Measurements from ENCODE around the gene ARSD.
"Not testable (repeated sequence)": the region's sequence is repeated elsewhere in the genome, so short reads cannot be mapped to it uniquely, and the experiment has no call there.

ARSD gene

DNA sequence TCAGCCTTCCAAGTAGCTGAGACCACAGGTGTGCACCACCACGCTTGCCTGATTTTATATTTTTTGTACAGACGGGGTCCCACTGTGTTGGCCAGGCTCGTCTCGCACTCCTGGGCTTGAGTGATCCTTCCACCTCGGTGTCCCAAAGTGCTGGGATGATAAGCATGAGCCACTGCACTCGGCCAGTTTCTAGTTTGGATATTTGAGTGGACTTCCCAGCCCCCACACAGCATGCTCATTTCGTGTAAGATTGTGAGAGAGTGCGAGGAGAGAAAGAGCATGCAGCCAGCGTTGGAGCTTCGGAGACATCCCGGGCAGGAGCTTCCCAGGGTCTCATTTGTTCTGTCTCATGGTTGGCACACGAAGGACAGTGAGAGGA lies 31.8 kb downstream of the ARSD start:
- no peak for TF ChIP-seq ZFX (IDR thresholded peaks at IDR 0.05)
- TF ChIP-seq, protein P1, sequence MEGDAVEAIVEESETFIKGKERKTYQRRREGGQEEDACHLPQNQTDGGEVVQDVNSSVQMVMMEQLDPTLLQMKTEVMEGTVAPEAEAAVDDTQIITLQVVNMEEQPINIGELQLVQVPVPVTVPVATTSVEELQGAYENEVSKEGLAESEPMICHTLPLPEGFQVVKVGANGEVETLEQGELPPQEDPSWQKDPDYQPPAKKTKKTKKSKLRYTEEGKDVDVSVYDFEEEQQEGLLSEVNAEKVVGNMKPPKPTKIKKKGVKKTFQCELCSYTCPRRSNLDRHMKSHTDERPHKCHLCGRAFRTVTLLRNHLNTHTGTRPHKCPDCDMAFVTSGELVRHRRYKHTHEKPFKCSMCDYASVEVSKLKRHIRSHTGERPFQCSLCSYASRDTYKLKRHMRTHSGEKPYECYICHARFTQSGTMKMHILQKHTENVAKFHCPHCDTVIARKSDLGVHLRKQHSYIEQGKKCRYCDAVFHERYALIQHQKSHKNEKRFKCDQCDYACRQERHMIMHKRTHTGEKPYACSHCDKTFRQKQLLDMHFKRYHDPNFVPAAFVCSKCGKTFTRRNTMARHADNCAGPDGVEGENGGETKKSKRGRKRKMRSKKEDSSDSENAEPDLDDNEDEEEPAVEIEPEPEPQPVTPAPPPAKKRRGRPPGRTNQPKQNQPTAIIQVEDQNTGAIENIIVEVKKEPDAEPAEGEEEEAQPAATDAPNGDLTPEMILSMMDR (conservative IDR thresholded peaks at IDR 0.05) = no peak
- peak overlapping the region; percentile 63 for H3K27ac ChIP-seq

DNA sequence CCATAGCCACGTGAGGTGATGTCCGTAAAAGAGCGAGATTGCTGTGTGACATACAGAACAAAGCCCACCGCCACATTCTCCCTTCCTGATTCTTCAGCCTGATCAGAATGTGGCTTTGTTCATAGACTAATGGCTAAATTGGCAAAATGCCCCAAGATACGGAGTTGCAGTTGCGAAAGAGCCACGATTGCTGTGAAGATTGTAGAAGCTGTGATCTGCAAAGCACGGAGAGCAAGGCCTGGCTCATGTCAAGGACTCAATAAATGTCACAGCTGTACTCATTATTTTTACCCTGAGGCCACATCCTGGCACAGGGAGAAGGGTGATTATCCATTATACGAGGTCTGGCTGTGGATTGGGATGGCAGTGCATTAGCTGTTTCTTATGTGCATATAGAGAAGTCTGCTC lies 34.2 kb downstream of the ARSD start:
- TF ChIP-seq, protein P1 (conservative IDR thresholded peaks at IDR 0.05) = no peak
- no peak for TF ChIP-seq ZFX (IDR thresholded peaks at IDR 0.05)
- no peak overlapping the region for H3K27ac ChIP-seq

DNA sequence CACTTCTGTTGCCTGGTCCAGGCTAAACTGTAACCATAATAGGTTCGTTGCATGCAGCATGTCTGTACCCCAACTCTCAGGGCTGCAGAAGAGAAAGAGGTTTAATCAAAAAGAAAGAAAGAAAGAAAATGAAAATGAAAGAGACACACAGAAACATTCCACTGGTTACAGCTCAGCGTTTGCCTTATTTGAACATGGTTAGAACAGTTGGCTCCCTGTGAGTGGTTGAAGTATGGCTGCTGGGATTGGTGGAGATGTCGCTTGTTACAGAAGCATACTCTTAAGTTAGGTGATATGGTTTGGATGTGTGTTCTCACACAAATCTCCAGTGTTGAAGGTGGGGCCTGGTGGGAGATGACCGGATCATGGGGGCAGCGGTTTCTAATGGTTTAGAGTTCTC lies 36.3 kb downstream of the ARSD start:
- TF ChIP-seq, protein P1 (conservative IDR thresholded peaks at IDR 0.05) = no peak
- TF ChIP-seq ZFX (IDR thresholded peaks at IDR 0.05) = no peak

DNA sequence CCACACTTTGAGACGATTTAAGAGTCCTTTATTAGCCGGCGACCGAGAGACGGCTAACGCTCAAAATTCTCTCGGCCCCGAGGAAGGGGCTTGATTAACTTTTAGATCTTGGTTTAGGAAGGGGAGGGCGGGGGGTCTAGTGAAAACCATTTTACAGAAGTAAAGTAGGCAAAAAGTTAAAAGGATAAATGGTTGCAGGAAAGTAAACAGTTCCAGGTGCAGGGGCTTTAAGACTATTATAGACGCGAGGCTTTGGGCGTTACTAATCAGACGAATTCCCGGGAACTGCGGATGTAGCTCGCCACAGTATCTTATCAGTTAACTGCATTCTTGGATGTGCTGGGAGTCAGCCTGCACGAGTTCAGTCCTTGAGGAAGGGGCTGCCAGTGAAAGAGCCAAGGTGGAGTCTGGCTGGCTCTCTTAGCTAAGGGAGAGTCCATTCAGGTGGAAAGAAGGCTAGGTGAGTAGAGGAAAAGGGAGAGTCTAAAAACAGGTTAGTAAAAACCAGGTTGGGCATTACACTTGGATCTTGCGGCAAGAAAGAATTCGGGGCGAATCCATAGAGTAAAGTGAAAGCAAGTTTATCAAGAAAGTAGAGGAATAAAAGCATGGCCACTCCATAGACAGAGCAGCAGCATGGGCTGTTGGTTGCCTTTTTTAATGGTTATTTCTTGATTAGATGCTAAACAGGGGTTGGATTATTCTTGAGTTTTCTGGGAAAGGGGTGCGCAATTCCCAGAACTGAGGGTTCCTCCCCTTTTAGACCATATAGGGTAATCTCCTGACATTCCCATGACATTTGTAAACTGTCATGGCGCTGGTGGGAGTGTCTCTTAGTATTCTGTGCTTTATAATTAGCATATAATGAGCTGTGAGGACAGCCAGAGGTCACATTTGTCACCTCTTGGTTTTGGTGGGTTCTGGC lies 38.3 kb downstream of the ARSD start:
- H3K27ac ChIP-seq = not testable (repeated sequence)

More for the DNA sequence above, 36.3 kb downstream of the ARSD start:
- no peak overlapping the region for H3K27ac ChIP-seq

DNA sequence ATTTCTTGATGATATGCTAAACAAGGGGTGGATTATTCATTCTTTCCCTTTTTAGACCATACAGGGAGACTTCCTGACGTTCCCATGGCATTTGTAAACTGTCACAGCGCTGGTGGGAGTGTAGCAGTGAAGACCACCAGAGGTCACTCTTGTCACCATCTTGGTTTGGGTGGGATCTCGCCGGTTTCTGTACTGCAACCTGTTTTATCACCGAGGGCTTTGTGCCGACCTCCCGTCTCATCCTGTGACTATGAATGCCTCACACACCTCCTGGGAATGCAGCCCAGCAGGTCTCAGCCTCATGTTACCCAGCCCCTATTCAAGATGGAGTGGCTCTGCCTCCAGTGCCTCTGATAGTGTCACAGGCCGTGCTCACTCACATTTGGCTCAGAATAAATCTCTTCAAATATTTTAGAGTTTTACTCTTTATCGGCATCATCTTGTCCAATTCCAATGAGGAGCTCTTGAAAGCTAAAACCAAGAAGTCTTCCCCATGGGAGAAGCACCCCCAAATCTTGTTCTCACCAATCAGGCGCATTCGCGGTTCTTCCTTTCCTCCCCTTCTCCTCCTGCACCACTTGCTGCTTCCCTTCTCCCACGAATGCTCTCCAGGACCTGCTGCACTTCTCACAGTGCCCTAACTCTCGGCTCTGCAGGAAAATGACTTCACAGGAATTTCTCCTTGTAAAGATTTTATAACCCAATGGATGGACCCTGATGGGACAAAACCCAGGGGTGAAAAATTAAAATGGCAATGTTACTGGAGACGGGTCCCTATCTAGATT lies 39.2 kb downstream of the ARSD start:
- TF ChIP-seq, protein P1 (conservative IDR thresholded peaks at IDR 0.05) = peak; percentile 18
- not testable (repeated sequence) for H3K27ac ChIP-seq

DNA sequence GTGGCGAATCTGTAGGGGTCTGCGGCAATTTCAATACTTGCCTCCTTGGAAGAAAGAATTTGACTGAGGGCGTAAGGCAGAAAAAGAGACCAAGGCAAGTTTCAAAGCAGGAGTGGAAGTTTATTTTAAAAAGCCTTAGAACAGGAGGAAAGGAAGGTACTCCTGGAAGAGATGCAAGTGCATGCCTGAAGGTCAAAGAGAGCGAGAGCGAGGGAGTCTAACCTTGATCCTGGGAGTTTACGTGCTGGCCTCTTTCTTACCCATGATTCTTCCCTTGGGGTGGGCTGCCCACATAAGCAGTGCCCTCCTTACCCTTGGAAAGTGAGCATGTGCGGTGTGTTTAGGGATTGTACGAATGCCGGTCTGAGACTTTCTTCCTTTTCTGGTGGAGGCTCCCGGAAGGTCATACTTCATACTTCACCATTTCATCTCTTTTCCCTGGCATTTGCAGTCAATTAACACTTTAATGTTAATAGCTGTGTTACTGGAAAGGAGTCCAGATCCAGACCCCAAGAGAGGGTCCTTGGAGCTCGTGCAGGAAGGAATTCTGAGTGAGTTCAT lies 40.0 kb downstream of the ARSD start:
- H3K27ac ChIP-seq = no peak overlapping the region
- TF ChIP-seq, protein P1 (conservative IDR thresholded peaks at IDR 0.05) = no peak
- TF ChIP-seq ZFX (IDR thresholded peaks at IDR 0.05) = no peak

DNA sequence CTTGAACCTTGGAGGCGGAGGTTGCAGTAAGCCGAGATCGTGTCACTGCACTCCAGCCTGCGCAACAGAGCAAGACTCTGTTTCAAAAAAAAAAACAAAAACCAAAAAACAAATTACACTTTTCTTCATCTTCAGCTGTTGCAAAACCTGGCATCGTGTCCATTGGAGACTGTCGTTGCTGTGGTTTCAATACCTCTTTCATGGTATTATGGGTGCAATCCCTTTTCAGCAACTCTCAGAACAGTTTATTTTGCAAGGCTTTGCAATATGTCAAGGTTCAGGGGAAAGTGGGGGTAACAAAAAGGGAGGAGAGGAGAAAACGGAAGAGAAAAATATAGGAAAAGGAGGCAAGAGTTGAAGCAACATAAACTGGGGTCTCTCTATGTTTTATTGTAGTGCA lies 40.8 kb downstream of the ARSD start:
- TF ChIP-seq, protein P1 (conservative IDR thresholded peaks at IDR 0.05) = no peak
- no peak overlapping the region for H3K27ac ChIP-seq

Data from C4-2B (cell line).